HCT116 (cell line): ENCODE measurements around the gene MTHFD1L. TPM values are rescaled to one million over a fixed set of nuclear protein-coding genes. Genes with fewer than 3 reads are reported as not detected.

ENCODE experiments used
- ATAC-seq: fragments of 200-7000 bp; cut with Tn5 transposase; 2 replicates; pipeline ENCODE4 v1.9.1; 2020; ENCODE audit warnings: mild to moderate bottlenecking, moderate library complexity
- BruUV-seq: library from RNA; stranded (reverse); fragments of 400-500 nt; replicated peaks from 2 replicates; lab custom pipeline; 2021; lab: Mats Ljungman, UMichigan
- CTCF ChIA-PET: fragments of 300-600 bp; sonication (Branson Sonifier 250); formaldehyde crosslinking; loops from one replicate; lab custom pipeline; 2021; ENCODE audit warnings: antibody characterized with exemption; lab: Charles Lee
- POLR2A ChIA-PET: fragments of 300-600, 350-600 bp; sonication (Branson Sonifier 250); formaldehyde crosslinking; loops from one replicate; lab custom pipeline; 2021; ENCODE audit warnings: antibody characterized with exemption; lab: Charles Lee
- RAD21 ChIA-PET, 2 experiments: fragments of 300-600 bp; sonication (Branson Sonifier 250); formaldehyde crosslinking; loops; one replicate each; lab custom pipeline; 2023; ENCODE audit warnings: low total read pairs in 2 of 2; ENCODE audit not compliant: uncharacterized antibody in 2 of 2, unreplicated experiment in 2 of 2, low non-redundant PET in 1 of 2; lab: Charles Lee
- DNase-seq: peaks from one replicate; pipeline ENCODE4 v3.0.0-alpha.2; 2010; ENCODE audit warnings: low read depth, low spot score
- H2AFZ ChIP-seq: fragments of 200-600 bp; shearing (Covaris generic), sonication (generic); 2 replicates; pipeline ENCODE4 v1.6.1; 2017; ENCODE audit warnings: low read depth, mixed run types, mixed read lengths, antibody characterized with exemption, low read length; ENCODE audit not compliant: poor library complexity, severe bottlenecking
- H3K27ac ChIP-seq: 2 replicates; pipeline ENCODE4 v1.5.1; 2012; ENCODE audit warnings: low read depth, low read length
- H3K27me3 ChIP-seq: fragments of 200-600 bp; sonication (generic); 2 replicates; pipeline ENCODE4 v1.6.1; 2016; ENCODE audit warnings: mixed run types, low read length, mixed read lengths; ENCODE audit not compliant: insufficient read depth
- H3K36me3 ChIP-seq, 2 experiments: fragments of 200-500 bp in 1 of 2; fragments of 200-600 bp in 1 of 2; sonication (Bioruptor generic) in 1 of 2; sonication (generic) in 1 of 2; 2 replicates each; pipeline versions ENCODE4 v1.5.1 to v1.6.1; 2014 to 2016; ENCODE audit warnings: low read length in 2 of 2, inconsistent platforms in 1 of 2, mixed read lengths in 1 of 2, mixed run types in 1 of 2; ENCODE audit not compliant: insufficient read depth in 2 of 2, control insufficient read depth in 1 of 2
- H3K4me1 ChIP-seq, 2 experiments: fragments of 200-600 bp in 1 of 2; sonication (generic) in 1 of 2; 2 replicates each; pipeline versions ENCODE4 v1.5.1 to v1.6.1; 2012 to 2017; ENCODE audit warnings: low read length in 2 of 2, inconsistent platforms in 1 of 2, mild to moderate bottlenecking in 1 of 2, mixed read lengths in 1 of 2, mixed run types in 1 of 2, moderate library complexity in 1 of 2; ENCODE audit not compliant: insufficient read depth in 2 of 2, control insufficient read depth in 1 of 2
- H3K4me2 ChIP-seq: fragments of 200-600 bp; sonication (generic); 2 replicates; pipeline ENCODE4 v1.6.1; 2017; ENCODE audit warnings: mixed run types, low read length, mixed read lengths
- H3K4me3 ChIP-seq, 2 experiments: fragments of 200-600 bp in 1 of 2; sonication (generic) in 1 of 2; replicated peaks in 1 of 2; 2 replicates each; pipeline ENCODE4 v1.5.1; 2011 to 2016; ENCODE audit warnings: low read length in 2 of 2, control low read depth in 1 of 2, low read depth in 1 of 2, mild to moderate bottlenecking in 1 of 2, mixed read lengths in 1 of 2, mixed run types in 1 of 2
- H3K79me2 ChIP-seq: fragments of 200-600 bp; sonication (generic); 2 replicates; pipeline ENCODE4 v1.6.1; 2017; ENCODE audit warnings: mild to moderate bottlenecking, mixed run types, low read length, moderate library complexity, mixed read lengths; ENCODE audit not compliant: insufficient read depth
- H3K9ac ChIP-seq: fragments of 200-600 bp; sonication (generic); 2 replicates; pipeline ENCODE4 v1.6.1; 2016; ENCODE audit warnings: low read length, mixed read lengths
- H3K9me2 ChIP-seq: fragments of 200-600 bp; sonication (generic), shearing (Covaris generic); 2 replicates; pipeline ENCODE4 v1.6.1; 2017; ENCODE audit warnings: mixed run types, mild to moderate bottlenecking, moderate library complexity; ENCODE audit not compliant: insufficient read depth
- H3K9me3 ChIP-seq, 2 experiments: fragments of 200-500 bp in 1 of 2; fragments of 200-600 bp in 1 of 2; sonication (Bioruptor generic) in 1 of 2; sonication (generic) in 1 of 2; 2 replicates each; pipeline ENCODE4 v1.6.1; 2014 to 2017; ENCODE audit warnings: low read length in 2 of 2, mixed read lengths in 2 of 2, inconsistent platforms in 1 of 2, low read depth in 1 of 2, mild to moderate bottlenecking in 1 of 2, mixed run types in 1 of 2, moderate library complexity in 1 of 2; ENCODE audit not compliant: control insufficient read depth in 1 of 2, insufficient read depth in 1 of 2
- H4K20me1 ChIP-seq: fragments of 200-600 bp; sonication (generic), shearing (Covaris generic); 2 replicates; pipeline ENCODE4 v1.6.1; 2017; ENCODE audit warnings: mixed run types, mild to moderate bottlenecking, moderate library complexity; ENCODE audit not compliant: insufficient read depth
- EZH2 ChIP-seq: fragments of 200-600 bp; sonication (generic); IDR thresholded peaks from 2 replicates; pipeline ENCODE4 v1.6.1; 2017; ENCODE audit warnings: antibody characterized with exemption, mixed run types
- EZH2phosphoT487 ChIP-seq: fragments of 200-600 bp; IDR thresholded peaks from 2 replicates; pipeline ENCODE4 v1.6.1; 2018; ENCODE audit warnings: antibody characterized with exemption, borderline replicate concordance
- FOSL1 ChIP-seq: IDR thresholded peaks from 2 replicates; pipeline ENCODE4 v1.6.1; 2012; ENCODE audit warnings: low read depth
- RAD21 ChIP-seq: IDR thresholded peaks from 2 replicates; pipeline ENCODE4 v1.6.1; 2012; ENCODE audit warnings: low read depth, mild to moderate bottlenecking
- SIN3A ChIP-seq: IDR thresholded peaks from 2 replicates; pipeline ENCODE4 v1.6.1; 2012; ENCODE audit warnings: low read depth
- ZFX ChIP-seq: fragments of 450-650 bp; IDR thresholded peaks from 2 replicates; pipeline ENCODE4 v1.6.1; 2017
- intact Hi-C: fragments of 100-400 bp; cut with micrococcal nuclease; formaldehyde crosslinking; loops from 2 replicates; pipeline ENCODE4 v1.10.0; 2022
- total RNA-seq: library from RNA; stranded (reverse); gene quantifications from one replicate; pipeline ENCODE4 v1.2.1, GENCODE V29; 2021; ENCODE audit not compliant: unreplicated experiment
- TF ChIP-seq, protein P1 (sequence below): IDR thresholded peaks from 2 replicates; pipeline ENCODE4 v1.6.1; 2011; ENCODE audit warnings: mild to moderate bottlenecking, low read length, moderate library complexity; ENCODE audit not compliant: insufficient replicate concordance; ENCODE audit errors: extremely low read depth
- TF ChIP-seq, protein P2 (sequence below), 3 experiments: fragments of 200-600 bp in 1 of 3; sonication (generic) in 1 of 3; IDR thresholded peaks in 2 of 3; conservative IDR thresholded peaks in 1 of 3; 2 replicates each; pipeline ENCODE4 v1.5.1; 2012 to 2017; ENCODE audit warnings: low read depth in 2 of 3, low read length in 2 of 3, antibody characterized with exemption in 1 of 3, borderline replicate concordance in 1 of 3, control low read depth in 1 of 3, mild to moderate bottlenecking in 1 of 3, mixed read lengths in 1 of 3, mixed run types in 1 of 3, moderate library complexity in 1 of 3; ENCODE audit not compliant: insufficient read depth in 1 of 3
- TF ChIP-seq, protein P3 (sequence below): IDR thresholded peaks from 2 replicates; pipeline ENCODE4 v1.6.1; 2012; ENCODE audit warnings: low read depth
- TF ChIP-seq, protein P4 (sequence below): IDR thresholded peaks from 2 replicates; pipeline ENCODE4 v1.6.1; 2012

The MTHFD1L gene
- total RNA-seq, 1 experiment from 2014 or later, result 127 TPM

DNA sequence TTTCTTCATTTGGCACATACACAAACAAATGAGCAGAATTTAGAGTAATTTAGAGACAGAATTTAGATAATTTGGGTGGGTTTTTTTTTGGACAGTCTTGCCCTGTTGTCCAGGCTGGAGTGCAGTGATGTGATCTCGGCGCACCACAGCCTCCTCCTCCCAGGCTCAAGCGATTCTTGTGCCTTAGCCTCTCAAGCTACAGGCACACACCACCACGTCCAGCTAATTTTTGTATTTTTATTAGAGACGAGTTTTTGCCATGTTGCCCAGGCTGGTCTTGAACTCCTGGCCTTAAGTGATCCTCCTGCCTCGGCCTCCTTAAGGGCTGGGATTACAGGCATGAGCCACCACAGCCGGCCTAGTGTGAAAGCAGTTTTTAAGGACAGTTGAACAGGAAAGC lies 127.8 kb downstream of the MTHFD1L start:
- POLR2A ChIA-PET, result no interaction called here
- no peak for DNase-seq
- Histone ChIP-seq H3K9me2 (no peaks in the 10 kb centered on the region), H3K79me2 (0 out of 2 replicates have a peak, but pooled peaks cover 3% of the 10 kb centered on the region), H3K9me3 (no peaks in the 10 kb centered on the region), H3K27me3 (no peaks in the 10 kb centered on the region), H2AFZ (no peak overlapping the region), H3K4me1 (no peaks in the 10 kb centered on the region), H3K4me3 (no peak overlapping the region), H4K20me1 (no peaks in the 10 kb centered on the region), H3K27ac (no peak overlapping the region), H3K9ac (no peak overlapping the region), H3K36me3 (peaks cover 0 to 8% of the 10 kb centered on the region in 2 experiments; a peak in 1 of 4 replicates)
- CTCF ChIA-PET, result no interaction called here
- ATAC-seq, result no peak
- intact Hi-C loops, result no loop called here
- BruUV-seq, result no TSS peak
- TF ChIP-seq RAD21, result no peak
- no peak for TF ChIP-seq EZH2
- TF ChIP-seq EZH2phosphoT487, result no peak
- TF ChIP-seq, protein P1, sequence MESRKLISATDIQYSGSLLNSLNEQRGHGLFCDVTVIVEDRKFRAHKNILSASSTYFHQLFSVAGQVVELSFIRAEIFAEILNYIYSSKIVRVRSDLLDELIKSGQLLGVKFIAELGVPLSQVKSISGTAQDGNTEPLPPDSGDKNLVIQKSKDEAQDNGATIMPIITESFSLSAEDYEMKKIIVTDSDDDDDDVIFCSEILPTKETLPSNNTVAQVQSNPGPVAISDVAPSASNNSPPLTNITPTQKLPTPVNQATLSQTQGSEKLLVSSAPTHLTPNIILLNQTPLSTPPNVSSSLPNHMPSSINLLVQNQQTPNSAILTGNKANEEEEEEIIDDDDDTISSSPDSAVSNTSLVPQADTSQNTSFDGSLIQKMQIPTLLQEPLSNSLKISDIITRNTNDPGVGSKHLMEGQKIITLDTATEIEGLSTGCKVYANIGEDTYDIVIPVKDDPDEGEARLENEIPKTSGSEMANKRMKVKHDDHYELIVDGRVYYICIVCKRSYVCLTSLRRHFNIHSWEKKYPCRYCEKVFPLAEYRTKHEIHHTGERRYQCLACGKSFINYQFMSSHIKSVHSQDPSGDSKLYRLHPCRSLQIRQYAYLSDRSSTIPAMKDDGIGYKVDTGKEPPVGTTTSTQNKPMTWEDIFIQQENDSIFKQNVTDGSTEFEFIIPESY, result no peak
- TF ChIP-seq FOSL1, result no peak
- no peak for TF ChIP-seq ZFX
- TF ChIP-seq, protein P2, sequence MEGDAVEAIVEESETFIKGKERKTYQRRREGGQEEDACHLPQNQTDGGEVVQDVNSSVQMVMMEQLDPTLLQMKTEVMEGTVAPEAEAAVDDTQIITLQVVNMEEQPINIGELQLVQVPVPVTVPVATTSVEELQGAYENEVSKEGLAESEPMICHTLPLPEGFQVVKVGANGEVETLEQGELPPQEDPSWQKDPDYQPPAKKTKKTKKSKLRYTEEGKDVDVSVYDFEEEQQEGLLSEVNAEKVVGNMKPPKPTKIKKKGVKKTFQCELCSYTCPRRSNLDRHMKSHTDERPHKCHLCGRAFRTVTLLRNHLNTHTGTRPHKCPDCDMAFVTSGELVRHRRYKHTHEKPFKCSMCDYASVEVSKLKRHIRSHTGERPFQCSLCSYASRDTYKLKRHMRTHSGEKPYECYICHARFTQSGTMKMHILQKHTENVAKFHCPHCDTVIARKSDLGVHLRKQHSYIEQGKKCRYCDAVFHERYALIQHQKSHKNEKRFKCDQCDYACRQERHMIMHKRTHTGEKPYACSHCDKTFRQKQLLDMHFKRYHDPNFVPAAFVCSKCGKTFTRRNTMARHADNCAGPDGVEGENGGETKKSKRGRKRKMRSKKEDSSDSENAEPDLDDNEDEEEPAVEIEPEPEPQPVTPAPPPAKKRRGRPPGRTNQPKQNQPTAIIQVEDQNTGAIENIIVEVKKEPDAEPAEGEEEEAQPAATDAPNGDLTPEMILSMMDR (IDR thresholded peaks at IDR 0.05 in 2 of 3, conservative IDR thresholded peaks at IDR 0.05 in 1 of 3; ENCODE audit: borderline replicate concordance in 1 of 3, insufficient read depth in 1 of 3, low read depth in 2 of 3, low read length in 2 of 3), result no peak
- TF ChIP-seq, protein P3, sequence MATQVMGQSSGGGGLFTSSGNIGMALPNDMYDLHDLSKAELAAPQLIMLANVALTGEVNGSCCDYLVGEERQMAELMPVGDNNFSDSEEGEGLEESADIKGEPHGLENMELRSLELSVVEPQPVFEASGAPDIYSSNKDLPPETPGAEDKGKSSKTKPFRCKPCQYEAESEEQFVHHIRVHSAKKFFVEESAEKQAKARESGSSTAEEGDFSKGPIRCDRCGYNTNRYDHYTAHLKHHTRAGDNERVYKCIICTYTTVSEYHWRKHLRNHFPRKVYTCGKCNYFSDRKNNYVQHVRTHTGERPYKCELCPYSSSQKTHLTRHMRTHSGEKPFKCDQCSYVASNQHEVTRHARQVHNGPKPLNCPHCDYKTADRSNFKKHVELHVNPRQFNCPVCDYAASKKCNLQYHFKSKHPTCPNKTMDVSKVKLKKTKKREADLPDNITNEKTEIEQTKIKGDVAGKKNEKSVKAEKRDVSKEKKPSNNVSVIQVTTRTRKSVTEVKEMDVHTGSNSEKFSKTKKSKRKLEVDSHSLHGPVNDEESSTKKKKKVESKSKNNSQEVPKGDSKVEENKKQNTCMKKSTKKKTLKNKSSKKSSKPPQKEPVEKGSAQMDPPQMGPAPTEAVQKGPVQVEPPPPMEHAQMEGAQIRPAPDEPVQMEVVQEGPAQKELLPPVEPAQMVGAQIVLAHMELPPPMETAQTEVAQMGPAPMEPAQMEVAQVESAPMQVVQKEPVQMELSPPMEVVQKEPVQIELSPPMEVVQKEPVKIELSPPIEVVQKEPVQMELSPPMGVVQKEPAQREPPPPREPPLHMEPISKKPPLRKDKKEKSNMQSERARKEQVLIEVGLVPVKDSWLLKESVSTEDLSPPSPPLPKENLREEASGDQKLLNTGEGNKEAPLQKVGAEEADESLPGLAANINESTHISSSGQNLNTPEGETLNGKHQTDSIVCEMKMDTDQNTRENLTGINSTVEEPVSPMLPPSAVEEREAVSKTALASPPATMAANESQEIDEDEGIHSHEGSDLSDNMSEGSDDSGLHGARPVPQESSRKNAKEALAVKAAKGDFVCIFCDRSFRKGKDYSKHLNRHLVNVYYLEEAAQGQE, result no peak
- TF ChIP-seq, protein P4, sequence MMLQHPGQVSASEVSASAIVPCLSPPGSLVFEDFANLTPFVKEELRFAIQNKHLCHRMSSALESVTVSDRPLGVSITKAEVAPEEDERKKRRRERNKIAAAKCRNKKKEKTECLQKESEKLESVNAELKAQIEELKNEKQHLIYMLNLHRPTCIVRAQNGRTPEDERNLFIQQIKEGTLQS, result no peak
- TF ChIP-seq SIN3A, result no peak
- TF ChIP-seq, all 23 proteins: peak for 0
- H3K4me2 ChIP-seq, result no peak overlapping the region
- RAD21 ChIA-PET, result no interaction called here
